Calu3 (cell line): Measurements from ENCODE around the gene DNAJC9. TPM values are rescaled to one million over a fixed set of nuclear protein-coding genes. Genes with fewer than 3 reads are reported as not detected.

Experiments used
- BruUV-seq: library from RNA; stranded (reverse); fragments of 400-500 nt; replicated peaks from 2 replicates; lab custom pipeline; 2021; lab: Mats Ljungman, UMichigan
- CTCF ChIA-PET: fragments of 300-600 bp; sonication (Branson Sonifier 250); formaldehyde crosslinking; loops from one replicate; lab custom pipeline; 2022; ENCODE audit warnings: antibody characterized with exemption; lab: Charles Lee
- DNase-seq: peaks from one replicate; pipeline ENCODE4 v3.0.0; 2022
- H3K27ac Mint-ChIP-seq: one replicate; pipeline ENCODE4 v1.8.0; 2022; ENCODE audit warnings: mixed read lengths; ENCODE audit not compliant: unreplicated experiment
- H3K27me3 Mint-ChIP-seq: one replicate; pipeline ENCODE4 v1.8.0; 2022; ENCODE audit warnings: mixed read lengths; ENCODE audit not compliant: unreplicated experiment
- H3K36me3 Mint-ChIP-seq: one replicate; pipeline ENCODE4 v1.8.0; 2022; ENCODE audit warnings: mild to moderate bottlenecking, moderate library complexity, mixed read lengths; ENCODE audit not compliant: insufficient read depth, unreplicated experiment
- H3K4me1 Mint-ChIP-seq: one replicate; pipeline ENCODE4 v1.8.0; 2022; ENCODE audit warnings: mild to moderate bottlenecking, low read depth, mixed read lengths; ENCODE audit not compliant: unreplicated experiment
- H3K4me3 Mint-ChIP-seq: one replicate; pipeline ENCODE4 v1.8.0; 2022; ENCODE audit warnings: mild to moderate bottlenecking, low read depth, moderate library complexity, mixed read lengths; ENCODE audit not compliant: unreplicated experiment
- H3K9me3 Mint-ChIP-seq: one replicate; pipeline ENCODE4 v1.8.0; 2022; ENCODE audit warnings: low read depth, mixed read lengths; ENCODE audit not compliant: unreplicated experiment
- intact Hi-C: fragments of 100-400 bp; cut with micrococcal nuclease; formaldehyde crosslinking; loops from one replicate; pipeline ENCODE4 v1.10.0; 2022; ENCODE audit not compliant: unreplicated experiment
- total RNA-seq: library from RNA; stranded (reverse); gene quantifications from 2 replicates; pipeline ENCODE4 v1.2.3, GENCODE V29; 2022
- TF ChIP-seq, protein P1 (sequence below): fragments of 200-600 bp; IDR thresholded peaks from one replicate; pipeline ENCODE4 v1.8.0; 2022; ENCODE audit warnings: antibody characterized with exemption; ENCODE audit not compliant: unreplicated experiment

DNAJC9 gene
- total RNA-seq, 1 experiment from 2014 or later: 39.8 TPM

DNA sequence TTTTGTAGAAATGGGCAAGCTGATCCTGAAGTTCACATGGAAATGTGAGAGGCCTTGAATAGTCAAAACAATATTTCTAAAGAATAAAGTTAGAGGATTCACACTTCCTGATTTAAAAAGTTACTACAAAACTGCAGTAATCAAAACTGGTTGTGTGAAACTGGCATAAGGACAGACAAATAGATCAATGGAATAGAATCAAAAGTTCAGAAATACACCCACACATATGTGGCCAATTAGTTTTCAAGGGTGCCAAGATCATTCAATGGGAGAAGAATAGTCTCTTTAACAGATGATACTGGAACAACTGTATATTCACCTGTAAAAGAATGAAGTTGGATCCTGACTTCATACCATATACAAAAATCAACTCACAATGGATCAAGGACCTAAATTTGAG is 27.7 kb downstream of the DNAJC9 start:
- Mint-ChIP-seq H3K36me3 (peaks cover 5% of the 10 kb centered on the region), H3K4me3 (no peak overlapping the region), H3K27ac (no peak overlapping the region), H3K4me1 (no peaks in the 10 kb centered on the region), H3K9me3 (no peaks in the 10 kb centered on the region), H3K27me3 (no peaks in the 10 kb centered on the region)
- BruUV-seq: no TSS peak
- CTCF ChIA-PET: interaction anchor here (0.6 kb wide), 2 partner anchors 29 to 33 kb away, joined by 3 read pairs; partner anchors contain the start of gene MRPS16
- intact Hi-C loops: no loop called here
- DNase-seq: no peak
- TF ChIP-seq, protein P1, sequence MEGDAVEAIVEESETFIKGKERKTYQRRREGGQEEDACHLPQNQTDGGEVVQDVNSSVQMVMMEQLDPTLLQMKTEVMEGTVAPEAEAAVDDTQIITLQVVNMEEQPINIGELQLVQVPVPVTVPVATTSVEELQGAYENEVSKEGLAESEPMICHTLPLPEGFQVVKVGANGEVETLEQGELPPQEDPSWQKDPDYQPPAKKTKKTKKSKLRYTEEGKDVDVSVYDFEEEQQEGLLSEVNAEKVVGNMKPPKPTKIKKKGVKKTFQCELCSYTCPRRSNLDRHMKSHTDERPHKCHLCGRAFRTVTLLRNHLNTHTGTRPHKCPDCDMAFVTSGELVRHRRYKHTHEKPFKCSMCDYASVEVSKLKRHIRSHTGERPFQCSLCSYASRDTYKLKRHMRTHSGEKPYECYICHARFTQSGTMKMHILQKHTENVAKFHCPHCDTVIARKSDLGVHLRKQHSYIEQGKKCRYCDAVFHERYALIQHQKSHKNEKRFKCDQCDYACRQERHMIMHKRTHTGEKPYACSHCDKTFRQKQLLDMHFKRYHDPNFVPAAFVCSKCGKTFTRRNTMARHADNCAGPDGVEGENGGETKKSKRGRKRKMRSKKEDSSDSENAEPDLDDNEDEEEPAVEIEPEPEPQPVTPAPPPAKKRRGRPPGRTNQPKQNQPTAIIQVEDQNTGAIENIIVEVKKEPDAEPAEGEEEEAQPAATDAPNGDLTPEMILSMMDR: no peak

DNA sequence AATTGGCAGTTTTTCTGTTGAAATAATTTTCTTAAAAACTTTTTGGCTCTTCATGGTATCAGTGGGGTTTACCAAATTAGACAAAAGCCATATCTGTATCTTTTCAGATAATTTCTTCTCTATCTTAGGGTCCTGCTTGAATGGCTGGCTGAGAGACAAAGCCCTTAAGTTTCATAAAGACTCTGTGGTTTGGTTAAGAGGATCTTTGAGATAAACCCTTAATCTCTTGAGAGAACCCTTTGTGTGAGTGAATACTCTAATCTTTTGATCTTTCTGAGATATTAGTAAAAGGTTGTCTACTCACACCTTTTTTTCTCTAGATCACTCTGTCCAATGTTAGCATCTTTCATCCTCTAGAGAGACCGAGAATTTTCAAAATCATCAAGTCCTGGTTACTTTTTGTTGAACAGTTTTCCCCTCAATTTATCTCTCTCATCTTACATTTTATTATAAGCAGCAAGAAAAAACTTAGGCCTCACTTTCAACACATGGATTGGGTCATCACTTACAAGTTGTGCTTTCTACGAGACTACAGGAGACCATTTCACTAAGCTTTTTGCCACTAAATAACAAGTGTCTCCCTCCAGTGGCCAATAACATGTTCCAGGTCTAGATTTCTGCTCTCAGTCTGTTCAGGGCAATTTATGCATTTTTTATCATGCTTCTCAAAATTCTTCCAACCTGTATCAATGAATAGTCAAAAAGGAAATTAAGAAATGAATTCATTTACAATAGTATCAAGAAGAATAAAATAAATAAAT is 28.4 kb downstream of the DNAJC9 start:
- Mint-ChIP-seq H3K9me3 (no peaks in the 10 kb centered on the region), H3K27me3 (no peaks in the 10 kb centered on the region), H3K4me3 (no peak overlapping the region), H3K4me1 (no peaks in the 10 kb centered on the region), H3K27ac (no peak overlapping the region), H3K36me3 (peaks cover 5% of the 10 kb centered on the region)
- CTCF ChIA-PET: interaction anchor here (0.6 kb wide), 2 partner anchors 28 to 34 kb away, joined by 3 read pairs; partner anchors contain the start of gene MRPS16
- DNase-seq: peak; percentile 6
- intact Hi-C loops: no loop called here
- no TSS peak for BruUV-seq
- TF ChIP-seq, protein P1: no peak

DNA sequence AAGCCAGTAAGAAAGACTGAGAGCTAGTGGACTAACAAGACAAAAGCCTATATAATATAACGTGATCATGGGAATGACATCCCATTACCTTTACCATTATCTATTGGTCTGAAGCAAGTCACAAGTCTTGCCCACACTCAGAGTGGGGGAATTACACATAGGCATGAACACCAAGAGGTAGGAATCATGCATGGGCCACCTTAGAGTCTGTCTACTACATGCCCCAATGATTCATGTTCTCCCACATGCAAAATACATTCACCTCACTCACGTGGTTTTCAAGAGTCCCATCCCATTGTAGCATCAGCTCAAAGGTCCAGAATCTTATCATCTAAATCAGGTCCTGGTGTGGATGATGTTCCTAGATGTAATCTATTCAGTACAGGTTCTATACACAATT is 29.4 kb downstream of the DNAJC9 start:
- H3K4me3 Mint-ChIP-seq: no peak overlapping the region
- TF ChIP-seq, protein P1: no peak
- peaks cover 5% of the 10 kb centered on the region for H3K36me3 Mint-ChIP-seq
- H3K27me3 Mint-ChIP-seq: no peaks in the 10 kb centered on the region
- H3K27ac Mint-ChIP-seq: no peak overlapping the region
- intact Hi-C loops: no loop called here
- H3K4me1 Mint-ChIP-seq: no peaks in the 10 kb centered on the region
- CTCF ChIA-PET: interaction anchor here (0.6 kb wide), 1 partner anchor 711 kb away, joined by 4 read pairs; no protein-coding TSS in a partner anchor
- no peaks in the 10 kb centered on the region for H3K9me3 Mint-ChIP-seq
- no peak for DNase-seq
- no TSS peak for BruUV-seq

DNA sequence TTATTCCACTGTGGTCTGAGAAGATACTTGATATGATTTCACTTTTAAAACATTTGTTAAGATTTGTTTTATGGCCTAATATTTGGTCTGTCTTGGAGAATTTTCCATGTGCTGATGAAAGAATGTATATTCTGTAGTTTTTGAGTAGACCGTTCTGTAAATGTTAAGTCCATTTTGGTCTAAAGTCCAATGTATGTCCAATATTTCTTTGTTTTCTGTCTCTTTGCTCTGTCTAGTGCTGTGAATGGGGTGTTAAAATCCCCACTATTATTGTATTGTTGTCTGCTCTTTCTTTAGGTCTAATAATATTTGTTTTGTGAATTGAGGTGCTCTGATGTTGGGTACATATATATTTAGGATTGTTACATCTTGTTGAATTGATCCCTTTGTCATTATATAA is 31.3 kb downstream of the DNAJC9 start:
- H3K9me3 Mint-ChIP-seq: no peaks in the 10 kb centered on the region
- no peaks in the 10 kb centered on the region for H3K27me3 Mint-ChIP-seq
- TF ChIP-seq, protein P1: no peak
- H3K4me1 Mint-ChIP-seq: no peaks in the 10 kb centered on the region
- CTCF ChIA-PET: no interaction called here
- no peak for DNase-seq
- H3K27ac Mint-ChIP-seq: no peak overlapping the region
- intact Hi-C loops: no loop called here
- no peaks in the 10 kb centered on the region for H3K36me3 Mint-ChIP-seq
- H3K4me3 Mint-ChIP-seq: no peak overlapping the region
- BruUV-seq: no TSS peak
